ENCODE results near the gene TOMT.

The TOMT gene

GRCh38 chr11:72114570-72114969 lies 8.8 kb downstream of the TOMT start:
- H3F3A ChIP-seq (ENCODE audit: insufficient read depth, low read length): no peaks in the 10 kb centered on the region
- no peak overlapping the region for H3K4me2 ChIP-seq (ENCODE audit: low read length)
- H3K9me3 ChIP-seq (ENCODE audit: low read length): no peaks in the 10 kb centered on the region
- H3K27me3 ChIP-seq (ENCODE audit: insufficient read depth, low read length): no peaks in the 10 kb centered on the region
- no peak overlapping the region for H3K9ac ChIP-seq (ENCODE audit: low read length)
- H3K27ac ChIP-seq (ENCODE audit: low read depth, low read length, poor library complexity, severe bottlenecking): no peak overlapping the region
- H3K4me3 ChIP-seq (ENCODE audit: low read depth, low read length, poor library complexity, severe bottlenecking): no peak overlapping the region
- no peaks in the 10 kb centered on the region for H4K20me1 ChIP-seq (ENCODE audit: insufficient read depth, low read length)
- H3K4me1 ChIP-seq (ENCODE audit: insufficient read depth, low read length, severe bottlenecking): peaks cover 18% of the 10 kb centered on the region
- H3K79me2 ChIP-seq (ENCODE audit: insufficient read depth, low read length): no peaks in the 10 kb centered on the region
- no peaks in the 10 kb centered on the region for H3K36me3 ChIP-seq (ENCODE audit: insufficient read depth, low read length)
- H3K9me2 ChIP-seq (ENCODE audit: low read depth, low read length): no peaks in the 10 kb centered on the region
- TF ChIP-seq CTCF (IDR thresholded peaks at IDR 0.05; ENCODE audit: low read length) (no peak), EZH2 (IDR thresholded peaks at IDR 0.05; ENCODE audit: borderline replicate concordance, low read length) (no peak)
- no peak overlapping the region for H2AFZ ChIP-seq (ENCODE audit: low read length)

DNA sequence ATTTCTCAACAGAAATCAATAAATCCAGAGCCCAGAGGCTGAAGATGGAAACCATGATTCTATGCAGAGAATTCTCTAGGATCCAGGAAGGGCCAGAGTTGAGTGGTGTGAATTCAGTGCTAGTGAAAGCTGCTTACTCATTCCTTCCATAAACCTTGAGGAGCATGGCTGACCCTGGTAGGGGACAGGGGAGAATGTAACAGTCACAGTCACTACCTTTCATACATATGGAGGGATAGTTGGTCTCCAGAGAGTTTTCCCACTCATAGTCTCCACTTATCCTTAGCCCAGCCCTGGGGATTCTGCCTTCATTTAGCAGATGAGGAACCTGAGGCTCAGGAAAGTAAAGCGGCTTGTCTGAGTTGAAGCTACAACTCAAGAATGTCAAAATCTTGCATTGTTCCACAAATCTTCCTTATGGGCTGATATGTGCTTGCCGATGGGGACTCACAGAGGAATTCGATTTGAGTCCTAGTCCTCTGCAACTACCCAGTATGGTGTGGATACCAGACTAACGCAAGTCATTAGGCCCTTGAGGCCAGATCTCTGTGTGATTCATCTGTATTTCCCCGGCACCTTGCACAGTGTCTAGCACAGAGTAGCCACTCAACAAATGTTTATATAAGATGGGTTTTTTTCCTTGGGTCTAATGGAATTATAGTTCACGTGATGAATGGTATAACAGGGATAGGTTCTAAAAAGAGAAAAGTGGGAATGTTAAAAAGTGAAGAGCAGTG lies 10.5 kb downstream of the TOMT start:
- H3K4me1 ChIP-seq (ENCODE audit: insufficient read depth, low read length, severe bottlenecking): peaks cover 14% of the 10 kb centered on the region

DNA sequence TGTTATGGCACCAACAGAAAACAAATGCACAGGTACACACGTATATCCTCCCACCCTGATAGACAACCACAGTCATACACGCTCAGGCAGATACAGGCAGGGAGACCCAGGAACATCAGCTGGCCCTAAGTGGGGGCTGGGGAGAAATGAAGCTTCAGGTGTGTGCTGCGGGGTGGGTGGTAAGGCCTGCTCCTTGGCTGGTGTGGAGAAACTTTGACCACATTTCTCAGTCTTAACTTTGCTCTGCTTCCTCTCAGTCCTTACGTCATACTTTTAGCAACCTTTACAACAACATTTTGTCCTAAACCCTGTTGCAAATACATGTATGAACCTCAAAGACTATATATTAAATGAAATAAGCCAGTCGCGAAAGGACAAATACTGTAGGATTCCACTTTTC lies 13.5 kb downstream of the TOMT start:
- Histone ChIP-seq H2AFZ (ENCODE audit: low read length) (no peak overlapping the region), H3K27ac (ENCODE audit: low read depth, low read length, poor library complexity, severe bottlenecking) (no peak overlapping the region), H3K4me2 (ENCODE audit: low read length) (no peak overlapping the region), H3K79me2 (ENCODE audit: insufficient read depth, low read length) (no peaks in the 10 kb centered on the region), H3F3A (ENCODE audit: insufficient read depth, low read length) (no peaks in the 10 kb centered on the region), H4K20me1 (ENCODE audit: insufficient read depth, low read length) (no peaks in the 10 kb centered on the region), H3K9me3 (ENCODE audit: low read length) (no peaks in the 10 kb centered on the region), H3K36me3 (ENCODE audit: insufficient read depth, low read length) (no peaks in the 10 kb centered on the region; the same call in 1 of the 2 replicates), H3K9me2 (ENCODE audit: low read depth, low read length) (no peaks in the 10 kb centered on the region), H3K4me1 (ENCODE audit: insufficient read depth, low read length, severe bottlenecking) (no peaks in the 10 kb centered on the region), H3K4me3 (ENCODE audit: low read depth, low read length, poor library complexity, severe bottlenecking) (no peak overlapping the region), H3K27me3 (ENCODE audit: insufficient read depth, low read length) (peaks cover 7% of the 10 kb centered on the region; the same call in 1 of the 2 replicates), H3K9ac (ENCODE audit: low read length) (no peak overlapping the region)
- TF ChIP-seq CTCF (IDR thresholded peaks at IDR 0.05; ENCODE audit: low read length): no peak
- no peak for TF ChIP-seq EZH2 (IDR thresholded peaks at IDR 0.05; ENCODE audit: borderline replicate concordance, low read length)

More for the DNA sequence above, 10.5 kb downstream of the TOMT start:
- H3K9me3 ChIP-seq (ENCODE audit: low read length): no peaks in the 10 kb centered on the region
- no peaks in the 10 kb centered on the region for H3F3A ChIP-seq (ENCODE audit: insufficient read depth, low read length)
- no peaks in the 10 kb centered on the region for H3K79me2 ChIP-seq (ENCODE audit: insufficient read depth, low read length)
- TF ChIP-seq CTCF (IDR thresholded peaks at IDR 0.05; ENCODE audit: low read length) (no peak), EZH2 (IDR thresholded peaks at IDR 0.05; ENCODE audit: borderline replicate concordance, low read length) (no peak)
- no peaks in the 10 kb centered on the region for H3K27me3 ChIP-seq (ENCODE audit: insufficient read depth, low read length)
- no peak overlapping the region for H3K27ac ChIP-seq (ENCODE audit: low read depth, low read length, poor library complexity, severe bottlenecking)
- no peak overlapping the region for H3K9ac ChIP-seq (ENCODE audit: low read length)
- no peaks in the 10 kb centered on the region; the same call in 1 of the 2 replicates for H3K36me3 ChIP-seq (ENCODE audit: insufficient read depth, low read length)
- H3K9me2 ChIP-seq (ENCODE audit: low read depth, low read length): no peaks in the 10 kb centered on the region
- no peak overlapping the region for H3K4me2 ChIP-seq (ENCODE audit: low read length)
- no peak overlapping the region for H3K4me3 ChIP-seq (ENCODE audit: low read depth, low read length, poor library complexity, severe bottlenecking)
- H4K20me1 ChIP-seq (ENCODE audit: insufficient read depth, low read length): no peaks in the 10 kb centered on the region
- H2AFZ ChIP-seq (ENCODE audit: low read length): no peak overlapping the region

Measured in OCI-LY1 (cell line).